HG02943 (cell line): ENCODE measurements around the gene CNR2.
"Not testable (repeated sequence)": the region's sequence is repeated elsewhere in the genome, so short reads cannot be mapped to it uniquely, and the experiment has no call there.

Experiments used
- ATAC-seq: cut with Tn5 transposase; IDR thresholded peaks from one replicate; pipeline ENCODE4 v1.9.1; 2021; ENCODE audit warnings: mild to moderate bottlenecking, low read depth, moderate library complexity; ENCODE audit not compliant: unreplicated experiment

Gene CNR2

DNA sequence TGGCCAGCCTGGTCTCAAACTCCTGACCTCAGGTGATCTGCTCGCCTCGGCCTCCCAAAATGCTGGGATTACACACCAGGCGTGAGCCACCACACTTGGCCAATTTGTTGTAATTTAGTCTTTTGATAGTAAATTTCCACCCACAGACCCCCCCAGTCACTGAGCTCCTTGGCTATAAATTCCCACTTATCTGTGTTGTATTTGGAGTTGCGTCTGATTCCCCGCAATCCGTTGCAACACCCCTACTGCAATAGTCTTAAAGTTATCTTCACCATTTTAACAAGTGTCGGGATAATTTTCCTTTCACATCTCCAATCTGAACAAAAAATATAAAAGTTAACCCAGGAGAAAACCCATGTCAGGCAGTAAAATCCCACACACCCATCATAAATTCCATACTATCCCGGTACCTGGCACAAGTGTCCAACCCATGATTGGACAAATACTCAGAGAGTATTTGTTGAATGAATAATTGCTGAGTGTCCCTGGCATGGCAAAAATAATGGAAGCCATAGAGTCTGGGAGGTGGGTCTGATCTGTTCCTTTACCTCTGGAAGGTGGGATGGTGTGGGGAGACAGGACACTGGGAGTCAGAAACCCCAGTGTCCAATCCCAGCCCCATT, 9.3 kb upstream of the CNR2 start:
- ATAC-seq = no peak

DNA sequence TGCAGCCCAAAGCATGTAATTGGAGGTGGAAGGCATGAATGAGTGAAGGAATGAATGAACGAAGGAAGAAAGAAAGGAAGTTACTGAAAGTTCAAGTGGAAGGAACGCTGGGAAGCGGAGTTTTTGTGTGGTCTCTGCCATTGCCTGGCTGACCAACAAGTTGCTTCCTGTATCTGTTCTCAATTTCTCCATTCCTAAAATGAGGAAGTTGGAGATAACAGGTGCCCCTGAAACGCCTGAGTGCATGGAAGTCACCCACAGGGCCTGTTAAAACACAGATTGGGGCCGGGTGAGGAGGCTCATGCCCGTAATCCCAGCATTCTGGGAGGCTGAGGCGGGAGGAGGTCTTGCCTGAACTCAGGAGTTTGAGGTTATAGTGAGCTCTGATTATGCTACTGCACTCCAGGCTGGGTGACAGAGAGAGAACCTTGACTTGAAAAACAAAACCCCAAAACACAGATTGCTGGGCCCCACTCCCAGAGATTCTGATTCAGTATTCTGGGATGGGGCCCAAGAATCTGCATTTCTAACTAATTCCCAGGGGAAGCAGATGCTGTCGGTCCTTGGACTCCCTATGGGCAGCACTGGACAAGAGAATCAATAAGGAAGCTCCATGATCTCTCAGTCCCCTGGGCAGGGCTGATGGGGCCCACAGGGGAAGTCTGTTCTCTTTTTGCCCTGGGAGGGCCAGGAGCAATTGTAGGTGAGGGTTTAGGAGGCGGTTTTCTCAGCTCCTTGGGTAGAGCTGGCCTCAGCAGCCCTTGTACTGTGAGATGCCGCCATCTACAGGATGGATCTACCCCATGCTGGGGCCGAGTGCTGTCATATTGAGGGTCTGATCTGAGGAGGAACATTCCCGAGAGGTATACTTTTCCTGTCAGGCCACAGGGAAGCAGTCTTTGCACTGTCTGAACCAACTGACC, 3.3 kb upstream of the CNR2 start:
- ATAC-seq = no peak

DNA sequence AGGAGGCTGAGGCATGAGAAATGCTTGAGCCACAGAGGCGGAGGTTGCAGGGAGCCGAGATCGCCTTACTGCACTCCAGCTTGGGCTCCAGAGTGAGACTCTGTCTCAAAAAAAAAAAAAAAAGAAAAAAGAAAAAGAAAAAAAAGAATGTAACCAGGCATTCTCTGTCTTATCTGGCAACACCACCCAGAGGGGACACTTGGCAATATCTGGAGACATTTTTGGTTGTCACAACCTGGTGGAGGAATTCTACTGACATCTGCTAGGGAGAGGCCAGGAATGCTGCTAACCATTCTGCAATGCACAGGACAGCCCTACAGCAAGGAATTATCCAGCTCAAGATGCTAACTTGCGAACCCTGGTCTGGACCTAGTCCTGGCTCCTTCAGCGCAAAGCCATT, 2.3 kb upstream of the CNR2 start:
- no peak for ATAC-seq

DNA sequence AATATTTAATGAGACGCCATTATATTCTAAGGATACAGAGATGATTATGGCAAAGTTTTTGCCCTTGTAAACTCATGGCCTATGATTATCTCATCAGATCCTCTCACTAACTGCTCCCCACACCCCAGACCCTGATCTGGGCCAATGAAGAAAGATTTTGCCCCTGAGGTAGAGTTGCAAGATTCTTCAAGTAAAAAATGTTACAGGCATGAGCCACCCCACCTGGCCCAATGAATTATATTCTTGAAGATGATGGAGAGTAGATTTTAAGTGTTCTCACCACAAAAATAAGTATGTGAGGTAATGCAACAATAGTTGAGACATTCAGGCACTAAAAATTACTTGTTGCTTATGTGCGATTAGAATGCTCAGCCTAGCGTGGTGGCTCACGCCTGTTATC, 1.8 kb upstream of the CNR2 start:
- no peak for ATAC-seq

DNA sequence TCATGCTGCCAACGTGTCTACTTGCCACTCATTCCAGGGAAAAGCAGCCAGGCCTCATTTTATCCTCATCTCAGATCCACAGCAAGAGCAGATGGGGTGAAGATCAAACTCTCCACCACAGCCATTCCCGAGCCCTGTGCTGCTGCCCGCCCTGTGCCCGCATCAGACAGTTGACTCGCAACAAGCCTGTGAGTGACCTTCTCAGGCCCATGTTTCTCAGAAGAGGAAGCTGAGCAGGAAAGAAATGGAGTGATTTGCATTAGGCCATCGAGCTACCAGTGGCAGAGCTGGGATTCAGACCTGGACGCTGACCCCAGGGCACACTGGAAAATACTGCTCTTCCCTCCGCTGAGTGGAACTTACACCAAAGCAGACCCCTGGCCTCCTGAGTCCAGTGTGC, 1.2 kb downstream of the CNR2 start:
- ATAC-seq = no peak

DNA sequence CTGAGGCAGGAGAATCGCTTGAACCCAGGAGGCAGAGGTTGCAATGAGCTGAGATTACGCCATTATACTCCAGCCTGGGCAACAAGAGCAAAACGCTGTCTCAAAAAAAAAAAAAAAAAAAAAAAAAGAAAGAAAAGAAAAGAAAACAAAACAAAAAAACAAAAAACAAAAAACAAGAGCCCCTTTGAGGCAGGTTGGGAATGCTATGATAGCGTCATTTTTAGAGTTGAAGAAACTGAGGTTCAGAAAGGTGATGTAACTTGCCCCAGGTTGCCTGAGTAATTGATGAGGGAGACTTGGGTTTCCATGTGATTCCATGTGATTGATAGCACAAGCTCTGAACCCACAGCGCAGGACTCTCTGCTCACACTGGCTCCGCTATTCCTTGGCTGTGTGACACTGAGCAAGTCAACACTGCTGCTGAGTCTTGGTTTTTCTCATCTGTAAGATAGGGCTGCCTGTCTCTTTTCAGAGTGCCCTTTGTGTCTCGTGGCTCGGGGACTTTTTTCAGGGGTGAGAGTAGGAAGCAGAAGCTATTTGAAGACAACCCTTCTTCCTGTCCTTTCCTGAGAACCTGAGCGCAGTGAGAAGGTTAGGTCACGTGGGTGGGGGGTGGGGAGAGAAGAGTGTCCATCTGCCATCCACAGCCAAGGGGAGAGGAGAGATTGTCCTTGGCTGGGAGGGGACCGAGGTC, 2.5 kb downstream of the CNR2 start:
- ATAC-seq = no peak

- ATAC-seq = no peak
These were observed 3.0 kb downstream of the CNR2 start for GRCh38 chr1:23910144-23910543.

DNA sequence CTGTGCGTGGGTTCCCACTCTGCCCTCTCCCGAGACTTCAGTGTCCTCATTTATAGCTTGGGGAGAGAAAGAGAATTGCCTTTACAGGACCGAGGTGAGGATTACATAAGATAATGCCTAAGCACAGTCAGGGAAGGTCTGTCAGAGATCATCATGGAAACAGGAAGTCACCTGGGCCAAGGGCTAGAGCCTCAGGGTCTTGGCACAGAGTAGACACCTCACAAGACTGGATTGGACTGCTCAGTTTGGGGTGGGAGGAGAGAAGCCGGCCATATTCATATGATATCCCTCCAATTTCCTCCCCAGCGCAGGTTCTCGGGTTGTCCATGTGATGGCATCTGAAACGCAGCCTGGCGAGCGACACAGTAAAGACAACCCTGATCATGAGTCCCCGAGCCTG, 3.8 kb downstream of the CNR2 start:
- no peak for ATAC-seq

- ATAC-seq = no peak
These were observed 4.5 kb downstream of the CNR2 start for GRCh38 chr1:23908453-23909341.

DNA sequence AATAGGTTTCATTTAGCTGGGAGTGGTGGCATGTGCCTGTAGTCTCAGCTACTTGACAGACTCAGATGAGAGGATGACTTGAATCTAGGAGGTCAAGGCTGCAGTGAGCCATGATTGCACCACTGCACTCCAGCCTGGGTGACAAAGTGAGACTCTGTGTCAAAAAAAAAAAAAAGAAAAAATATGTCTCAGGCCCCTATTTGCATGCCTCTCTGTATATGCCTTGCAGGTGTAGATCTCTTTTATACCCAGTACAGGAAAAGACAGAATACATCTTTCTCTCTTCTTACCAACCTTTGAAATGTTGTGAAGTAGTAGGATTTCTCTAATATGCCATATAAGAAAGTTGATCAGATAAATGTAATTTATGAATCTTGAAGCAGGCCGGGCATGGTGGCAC, 6.4 kb downstream of the CNR2 start:
- no peak for ATAC-seq

DNA sequence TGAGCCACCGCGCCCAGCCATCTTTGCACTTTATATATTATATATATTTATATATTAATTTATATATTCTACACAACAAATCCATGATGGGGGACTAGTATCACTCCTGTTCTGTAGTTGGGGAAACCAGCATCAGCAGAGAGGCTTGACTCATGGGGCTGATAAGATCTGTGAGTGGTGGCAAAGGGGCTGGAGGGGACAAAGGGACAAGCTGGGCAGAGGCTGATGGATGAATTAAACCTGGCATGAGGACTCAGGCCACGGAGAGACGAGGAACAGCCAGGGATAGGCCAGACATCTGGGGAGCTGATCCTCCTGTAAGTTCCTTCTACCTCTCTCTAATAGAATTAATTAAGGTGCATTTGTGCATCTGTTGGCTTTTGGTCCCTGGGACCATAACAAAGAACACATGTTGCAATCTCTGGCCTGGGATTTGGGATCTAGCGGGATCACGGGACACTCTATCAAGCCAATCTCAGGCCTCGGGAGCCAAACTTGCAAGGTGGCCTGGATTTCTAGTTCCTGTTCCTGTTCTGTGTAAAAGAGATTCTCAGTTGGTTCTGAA, 7.6 kb downstream of the CNR2 start:
- ATAC-seq = no peak

DNA sequence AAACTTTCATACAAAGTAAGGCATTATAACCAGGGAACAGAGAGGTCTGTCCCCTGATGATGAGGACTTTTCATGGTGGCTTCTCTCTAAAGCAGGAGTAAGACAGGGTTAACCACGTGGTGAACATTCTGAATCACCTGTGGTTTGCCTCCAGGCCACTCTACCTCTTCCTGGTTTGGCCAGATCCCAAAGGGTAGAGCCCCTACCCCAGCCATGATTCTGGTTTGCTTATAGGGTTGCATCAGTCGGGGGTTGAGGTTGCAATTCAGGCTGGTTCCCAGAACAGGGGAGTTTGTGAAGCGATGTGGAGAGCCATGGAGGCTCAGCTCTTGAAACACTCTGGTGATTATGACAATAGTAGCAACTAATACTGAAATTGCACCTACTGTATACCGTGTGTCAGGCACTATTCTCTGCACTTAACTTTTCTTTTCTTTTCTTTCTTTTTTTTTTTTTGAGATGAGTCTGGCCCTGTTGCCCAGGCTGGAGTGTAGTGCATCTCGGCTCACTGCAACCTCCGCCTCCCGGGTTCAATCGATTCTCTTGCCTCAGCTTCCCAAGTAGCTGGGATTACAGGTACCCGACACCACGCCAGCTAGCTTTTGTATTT, 8.3 kb downstream of the CNR2 start:
- ATAC-seq = no peak

DNA sequence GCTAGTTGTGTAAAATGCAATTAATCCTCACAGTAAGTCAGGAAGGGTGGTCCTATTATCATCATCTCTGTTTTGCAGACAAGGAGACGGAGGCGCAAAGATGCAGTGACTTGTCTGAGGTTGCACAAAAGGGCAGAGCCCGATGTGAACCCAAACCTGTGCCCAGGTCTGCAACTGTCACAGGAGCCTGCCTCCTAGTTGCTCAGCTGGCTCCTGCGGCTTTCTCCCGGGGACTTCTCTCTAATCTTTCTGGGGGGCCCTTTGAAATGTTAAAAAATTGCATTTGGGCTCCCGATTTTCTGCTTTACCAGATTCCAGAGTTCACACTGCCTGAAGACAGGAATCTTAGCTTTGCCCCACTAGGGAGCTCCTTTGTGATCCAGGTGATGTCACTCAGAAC, 9.4 kb downstream of the CNR2 start:
- ATAC-seq = no peak

DNA sequence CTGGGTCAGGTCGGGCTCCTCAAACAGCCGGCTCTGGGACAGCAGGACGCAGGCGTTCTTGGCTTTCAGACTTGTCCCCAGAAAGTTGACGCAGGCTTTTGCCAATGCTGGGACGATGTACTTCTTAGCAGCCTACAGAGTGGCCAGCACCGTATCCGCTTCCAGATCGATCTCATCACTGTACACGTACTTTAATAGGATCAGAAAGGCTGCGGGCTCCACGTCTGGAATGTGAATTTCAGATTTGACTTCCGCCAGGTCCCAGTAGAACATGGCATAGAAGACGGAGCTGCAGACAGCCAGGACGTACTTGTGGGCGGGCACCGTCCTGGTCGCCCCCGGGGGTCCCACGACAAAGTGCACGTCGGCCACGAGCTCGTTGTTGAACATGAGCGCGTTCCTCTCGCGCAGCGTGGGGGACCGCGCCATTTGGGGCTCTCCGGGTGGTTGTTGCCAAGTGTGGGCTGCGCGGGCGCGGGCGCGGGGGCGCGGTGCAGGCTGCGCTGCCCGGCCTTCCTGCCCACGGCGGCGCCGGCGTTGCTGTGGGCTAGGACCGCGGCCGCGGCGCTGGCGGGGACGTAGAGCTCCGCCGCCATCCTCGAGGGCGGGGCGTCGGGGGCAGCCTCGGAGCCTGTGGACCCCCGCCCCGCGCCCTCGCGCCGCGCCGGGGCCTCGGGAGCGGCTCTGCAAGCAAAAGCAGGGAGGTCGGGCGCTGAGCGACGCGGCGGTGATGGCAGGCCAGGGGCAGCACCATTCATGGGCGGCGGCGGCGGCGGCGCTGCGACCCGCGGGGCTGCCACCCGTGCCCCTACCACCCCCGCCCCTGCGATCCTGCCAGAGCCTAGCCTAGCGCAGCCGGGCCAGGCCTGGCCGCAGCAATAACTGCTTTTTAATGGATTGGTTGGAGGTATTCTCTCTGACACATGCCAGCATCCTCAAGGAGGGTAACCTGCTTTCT, 10.6 kb downstream of the CNR2 start:
- ATAC-seq = no peak

DNA sequence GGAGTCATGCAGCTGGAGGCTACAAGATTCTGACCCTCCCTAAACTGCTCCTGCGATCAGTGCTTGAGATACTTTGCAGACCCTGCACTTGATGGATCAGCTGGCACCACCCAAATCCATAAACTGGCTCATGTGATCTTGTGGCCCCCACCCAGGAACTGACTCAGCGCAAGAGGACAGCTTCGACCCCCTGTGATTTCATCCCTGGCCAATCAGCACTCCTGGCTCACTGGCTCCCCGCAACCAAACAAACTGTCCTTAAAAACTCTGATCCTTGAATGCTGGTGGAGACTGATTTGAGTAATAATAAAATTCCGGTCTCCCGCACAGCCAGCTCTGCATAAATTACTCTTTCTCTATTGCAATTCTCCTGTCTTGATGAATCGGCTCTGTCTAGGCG, 13.1 kb downstream of the CNR2 start:
- not testable (repeated sequence) for ATAC-seq

- no peak for ATAC-seq
These were observed 14.1 kb downstream of the CNR2 start for GRCh38 chr1:23899070-23899469.

- no peak for ATAC-seq
These were observed 16.1 kb downstream of the CNR2 start for GRCh38 chr1:23897083-23897482.

DNA sequence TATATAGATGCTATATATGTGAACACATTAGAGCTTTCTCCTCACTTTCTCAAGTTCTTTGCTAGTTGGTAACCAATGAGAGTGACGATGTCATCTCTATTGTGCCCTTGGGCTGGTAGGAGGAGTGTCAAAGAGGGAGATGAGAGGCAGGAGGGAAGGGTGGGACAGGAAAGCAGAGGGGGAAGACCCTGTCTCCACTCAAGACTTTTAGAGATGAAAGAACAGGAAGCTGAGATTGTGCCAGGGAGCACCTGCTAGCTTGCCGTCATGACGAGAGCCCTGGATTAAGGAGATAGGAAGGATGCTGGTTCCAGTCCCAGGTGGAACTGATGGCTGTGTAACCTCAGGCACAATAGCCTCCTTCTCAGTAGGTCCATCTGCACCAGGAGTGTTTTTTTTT, 16.7 kb downstream of the CNR2 start:
- no peak for ATAC-seq

GRCh38 chr1:23895993-23896392, 17.2 kb downstream of the CNR2 start:
- ATAC-seq = no peak
